HepG2 (cell line): ENCODE measurements around the gene JPH2. TPM values are rescaled to one million over a fixed set of nuclear protein-coding genes. Genes with fewer than 3 reads are reported as not detected.

Source experiments
- ATAC-seq: fragments of 200-7000 bp; cut with Tn5 transposase; 3 replicates; pipeline ENCODE4 v1.9.1; 2020; ENCODE audit warnings: mild to moderate bottlenecking, moderate library complexity
- BruUV-seq: library from RNA; stranded (reverse); fragments of 400-500 nt; replicated peaks from 2 replicates; lab custom pipeline; 2021; lab: Mats Ljungman, UMichigan
- CTCF ChIA-PET: fragments of 300-600 bp; formaldehyde crosslinking; extraction: SDS; loops from one replicate; lab custom pipeline; 2021; ENCODE audit warnings: low total read pairs, inconsistent platforms, low intra/inter-chr PET ratio; lab: Yijun Ruan, JAX
- POLR2A ChIA-PET: fragments of 350-600 bp; sonication (Branson Sonifier 250); formaldehyde crosslinking; loops from one replicate; lab custom pipeline; 2020; ENCODE audit warnings: antibody characterized with exemption, inconsistent platforms; lab: Yijun Ruan, JAX
- DNase-seq: peaks from one replicate; pipeline ENCODE4 v3.0.0-alpha.2; 2015; ENCODE audit warnings: low spot score
- FAIRE-seq: peaks from 3 replicates; lab custom pipeline; 2011; peaks lifted over from hg19 to GRCh38; lab: Jason Lieb, UNC
- H2AFZ ChIP-seq: one replicate; pipeline ENCODE4 v1.6.1; 2011; ENCODE audit warnings: low read length, inconsistent platforms
- H3K27ac ChIP-seq: fragments of 300-600 bp; 3 replicates; pipeline ENCODE4 v1.8.0; 2011; ENCODE audit warnings: mixed run types, mild to moderate bottlenecking, mixed read lengths, low read length, inconsistent platforms; ENCODE audit not compliant: insufficient read depth; ENCODE audit errors: extremely low read length
- H3K27me3 ChIP-seq, 2 experiments: fragments of 200-600 bp in 1 of 2; 2 replicates in 1 of 2; 3 replicates in 1 of 2; pipeline versions ENCODE4 v1.6.0 to v1.8.0; 2011; ENCODE audit warnings: low read length in 2 of 2, mild to moderate bottlenecking in 2 of 2, moderate library complexity in 2 of 2, inconsistent platforms in 1 of 2; ENCODE audit not compliant: insufficient read depth in 2 of 2, control insufficient read depth in 1 of 2
- H3K36me3 ChIP-seq, 2 experiments: fragments of 200-600 bp in 1 of 2; replicated peaks in 1 of 2; 2 replicates in 1 of 2; 3 replicates in 1 of 2; pipeline versions ENCODE4 v1.5.1 to v1.8.0; 2011; ENCODE audit warnings: low read length in 2 of 2, inconsistent platforms in 1 of 2; ENCODE audit not compliant: insufficient read depth in 2 of 2, control insufficient read depth in 1 of 2
- H3K4me1 ChIP-seq: 2 replicates; pipeline ENCODE4 v1.5.1; 2012; ENCODE audit warnings: low read length, inconsistent platforms; ENCODE audit not compliant: insufficient read depth
- H3K4me2 ChIP-seq: 2 replicates; pipeline ENCODE4 v1.6.0; 2011; ENCODE audit warnings: low read depth, low read length, inconsistent platforms
- H3K4me3 ChIP-seq, 3 experiments: fragments of 200-600 bp in 1 of 3; sonication (generic), shearing (Covaris generic) in 1 of 3; replicated peaks in 1 of 3; 2 replicates each; pipeline ENCODE4 v1.5.1; 2011 to 2016; ENCODE audit warnings: low read length in 3 of 3, inconsistent platforms in 2 of 3, low read depth in 2 of 3, mild to moderate bottlenecking in 2 of 3, control low read depth in 1 of 3, mixed read lengths in 1 of 3; ENCODE audit not compliant: insufficient read depth in 1 of 3
- H3K79me2 ChIP-seq: one replicate; pipeline ENCODE4 v1.6.1; 2011; ENCODE audit warnings: low read length, inconsistent platforms; ENCODE audit not compliant: insufficient read depth
- H3K9ac ChIP-seq: 2 replicates; pipeline ENCODE4 v1.6.0; 2011; ENCODE audit warnings: mild to moderate bottlenecking, low read depth, low read length, inconsistent platforms; ENCODE audit not compliant: insufficient read depth
- H3K9me3 ChIP-seq: 2 replicates; pipeline ENCODE4 v1.5.1; 2012; ENCODE audit warnings: mild to moderate bottlenecking, low read length
- H4K20me1 ChIP-seq: 2 replicates; pipeline ENCODE4 v1.6.0; 2011; ENCODE audit warnings: inconsistent platforms, mild to moderate bottlenecking, low read length, moderate library complexity; ENCODE audit not compliant: insufficient read depth
- BATF2 ChIP-seq: sonication (generic); formaldehyde crosslinking; IDR thresholded peaks from 2 replicates; pipeline ENCODE4 v1.8.0; 2022; ENCODE audit warnings: mild to moderate bottlenecking, missing genetic modification reagents, moderate library complexity
- CBX2 ChIP-seq, 2 experiments: fragments of 200-600 bp in 1 of 2; sonication (generic); formaldehyde crosslinking in 1 of 2; IDR thresholded peaks; 2 replicates each; pipeline versions ENCODE4 v1.7.0 to v1.8.1; 2018 to 2022; ENCODE audit warnings: low read depth in 2 of 2, low read length in 1 of 2, mild to moderate bottlenecking in 1 of 2, missing genetic modification reagents in 1 of 2
- GTF2F1 ChIP-seq: fragments of 150-350 bp; IDR thresholded peaks from 2 replicates; pipeline ENCODE4 v1.6.1; 2014; ENCODE audit warnings: low read length
- HDAC2 ChIP-seq: sonication (generic); formaldehyde crosslinking; IDR thresholded peaks from 2 replicates; pipeline ENCODE4 v1.4.0; 2020; ENCODE audit warnings: missing genetic modification reagents
- MAF1 ChIP-seq: sonication (generic); formaldehyde crosslinking; IDR thresholded peaks from 2 replicates; pipeline ENCODE4 v1.5.0; 2020; ENCODE audit warnings: missing genetic modification reagents, borderline replicate concordance
- PRDM10 ChIP-seq: sonication (generic); formaldehyde crosslinking; IDR thresholded peaks from 2 replicates; pipeline ENCODE4 v1.4.0; 2020; ENCODE audit warnings: low read depth, missing genetic modification reagents
- RNF2 ChIP-seq: fragments of 450-650 bp; conservative IDR thresholded peaks from 2 replicates; pipeline ENCODE4 v1.6.1; 2016; ENCODE audit warnings: low read depth
- YEATS2 ChIP-seq: sonication (generic); formaldehyde crosslinking; IDR thresholded peaks from 2 replicates; pipeline ENCODE4 v1.4.0; 2020; ENCODE audit warnings: missing genetic modification reagents, borderline replicate concordance
- YY1 ChIP-seq: IDR thresholded peaks from 2 replicates; pipeline ENCODE4 v1.6.1; 2011; ENCODE audit warnings: low read length, low read depth, moderate library complexity, mild to moderate bottlenecking; ENCODE audit not compliant: insufficient read depth, insufficient replicate concordance
- ZNF235 ChIP-seq: sonication (generic); formaldehyde crosslinking; IDR thresholded peaks from 2 replicates; pipeline ENCODE4 v1.8.1; 2023; ENCODE audit warnings: mild to moderate bottlenecking, missing genetic modification reagents, borderline replicate concordance
- ZNF562 ChIP-seq: sonication (generic); formaldehyde crosslinking; IDR thresholded peaks from 2 replicates; pipeline ENCODE4 v1.8.0; 2022; ENCODE audit warnings: missing genetic modification reagents, borderline replicate concordance
- ZNF710 ChIP-seq: sonication (generic); formaldehyde crosslinking; IDR thresholded peaks from 2 replicates; pipeline ENCODE4 v1.5.0; 2020; ENCODE audit warnings: mild to moderate bottlenecking, missing genetic modification reagents, borderline replicate concordance
- WGBS: methylation state at CpG from one replicate; pipeline ENCODE4 v1.1.6; 2017; ENCODE audit warnings: low lambda C conversion rate; 5-methylcytosine and 5-hydroxymethylcytosine counted together
- in situ Hi-C: cut with HindIII; loops from 2 replicates; pipeline ENCODE4 v1.10.0; 2017; ENCODE audit warnings: low pct_unique_long_range_greater_than_20kb; ENCODE audit not compliant: extremely low pct_ligation_motif_present
- intact Hi-C: fragments of 100-400 bp; cut with micrococcal nuclease; formaldehyde crosslinking; loops from one replicate; pipeline ENCODE4 v1.10.0; 2022; ENCODE audit not compliant: unreplicated experiment
- polyA plus RNA-seq, 8 experiments: library from polyadenylated mRNA; depleted of rRNA in 3 of 8; stranded (reverse) in 7 of 8; unstranded in 1 of 8; fragments of >200 nt; fragmentation: Illumina TruSeq in 4 of 8; extraction: Trizol in 4 of 8; gene quantifications; 2 replicates each; pipeline versions ENCODE4 v1.2.1 to v1.2.3, GENCODE V29; 2011 to 2016; ENCODE audit warnings: low read depth in 4 of 8, missing spikeins in 1 of 8, mixed read lengths in 1 of 8; ENCODE audit not compliant: insufficient read depth in 1 of 8
- total RNA-seq, 5 experiments: library from RNA; depleted of rRNA; stranded (reverse); fragments of >200 nt; fragmentation: Illumina TruSeq; extraction: Trizol; gene quantifications; 2 replicates each; pipeline ENCODE4 v1.2.3, GENCODE V29; 2016; ENCODE audit warnings: low read depth in 1 of 5
- TF ChIP-seq, protein P1 (sequence below): sonication (generic); formaldehyde crosslinking; IDR thresholded peaks from 2 replicates; pipeline ENCODE4 v1.5.0; 2020; ENCODE audit warnings: missing genetic modification reagents
- TF ChIP-seq, protein P2 (sequence below): sonication (generic); formaldehyde crosslinking; IDR thresholded peaks from 2 replicates; pipeline ENCODE4 v1.8.0; 2022; ENCODE audit warnings: mild to moderate bottlenecking, missing genetic modification reagents

Gene JPH2
- total and polyA plus RNA-seq, 2 of the 13 experiments (the other 11 are each of a cell fraction or from before 2014, with no cell fraction given) = 0.42 TPM; not detected in 1

GRCh38 chr20:44153636-44154043 is 33.3 kb downstream of the JPH2 start:
- no TSS peak for BruUV-seq
- no peak overlapping the region for H3K9ac ChIP-seq
- H3K4me1 ChIP-seq = no peaks in the 10 kb centered on the region
- H3K36me3 ChIP-seq = no peaks in the 10 kb centered on the region
- DNase-seq (no peak), FAIRE-seq (no peak), ATAC-seq (no peak)
- peaks cover 2 to 27% of the 10 kb centered on the region in 2 experiments; a peak in 3 of 5 replicates for H3K27me3 ChIP-seq
- no peak overlapping the region for H3K4me2 ChIP-seq
- in situ Hi-C loops = no loop called here
- ChIA-PET POLR2A (no interaction called here), CTCF (no interaction called here)
- H3K9me3 ChIP-seq = no peaks in the 10 kb centered on the region
- H3K79me2 ChIP-seq = no peaks in the 10 kb centered on the region
- intact Hi-C loops = no loop called here
- H4K20me1 ChIP-seq = no peaks in the 10 kb centered on the region
- H3K4me3 ChIP-seq = no peak overlapping the region
- no peak overlapping the region for H2AFZ ChIP-seq
- no peak overlapping the region for H3K27ac ChIP-seq
- 18% methylated on average over 6 of the region's 6 CpGs for WGBS
- no peak for TF ChIP-seq BATF2 (CRISPR knock-in tag)
- no peak for TF ChIP-seq HDAC2 (CRISPR knock-in tag)
- no peak for TF ChIP-seq GTF2F1
- TF ChIP-seq ZNF235 (CRISPR knock-in tag) = no peak
- no peak for TF ChIP-seq PRDM10 (CRISPR knock-in tag)
- no peak for TF ChIP-seq YY1
- no peak for TF ChIP-seq CBX2 (IDR thresholded peaks at IDR 0.05; ENCODE audit: low read depth, low read length)
- no peak for TF ChIP-seq CBX2 (CRISPR knock-in tag; IDR thresholded peaks at IDR 0.05; ENCODE audit: low read depth)
- TF ChIP-seq, protein P1, sequence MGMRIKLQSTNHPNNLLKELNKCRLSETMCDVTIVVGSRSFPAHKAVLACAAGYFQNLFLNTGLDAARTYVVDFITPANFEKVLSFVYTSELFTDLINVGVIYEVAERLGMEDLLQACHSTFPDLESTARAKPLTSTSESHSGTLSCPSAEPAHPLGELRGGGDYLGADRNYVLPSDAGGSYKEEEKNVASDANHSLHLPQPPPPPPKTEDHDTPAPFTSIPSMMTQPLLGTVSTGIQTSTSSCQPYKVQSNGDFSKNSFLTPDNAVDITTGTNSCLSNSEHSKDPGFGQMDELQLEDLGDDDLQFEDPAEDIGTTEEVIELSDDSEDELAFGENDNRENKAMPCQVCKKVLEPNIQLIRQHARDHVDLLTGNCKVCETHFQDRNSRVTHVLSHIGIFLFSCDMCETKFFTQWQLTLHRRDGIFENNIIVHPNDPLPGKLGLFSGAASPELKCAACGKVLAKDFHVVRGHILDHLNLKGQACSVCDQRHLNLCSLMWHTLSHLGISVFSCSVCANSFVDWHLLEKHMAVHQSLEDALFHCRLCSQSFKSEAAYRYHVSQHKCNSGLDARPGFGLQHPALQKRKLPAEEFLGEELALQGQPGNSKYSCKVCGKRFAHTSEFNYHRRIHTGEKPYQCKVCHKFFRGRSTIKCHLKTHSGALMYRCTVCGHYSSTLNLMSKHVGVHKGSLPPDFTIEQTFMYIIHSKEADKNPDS (CRISPR knock-in tag) = no peak
- TF ChIP-seq, protein P2, sequence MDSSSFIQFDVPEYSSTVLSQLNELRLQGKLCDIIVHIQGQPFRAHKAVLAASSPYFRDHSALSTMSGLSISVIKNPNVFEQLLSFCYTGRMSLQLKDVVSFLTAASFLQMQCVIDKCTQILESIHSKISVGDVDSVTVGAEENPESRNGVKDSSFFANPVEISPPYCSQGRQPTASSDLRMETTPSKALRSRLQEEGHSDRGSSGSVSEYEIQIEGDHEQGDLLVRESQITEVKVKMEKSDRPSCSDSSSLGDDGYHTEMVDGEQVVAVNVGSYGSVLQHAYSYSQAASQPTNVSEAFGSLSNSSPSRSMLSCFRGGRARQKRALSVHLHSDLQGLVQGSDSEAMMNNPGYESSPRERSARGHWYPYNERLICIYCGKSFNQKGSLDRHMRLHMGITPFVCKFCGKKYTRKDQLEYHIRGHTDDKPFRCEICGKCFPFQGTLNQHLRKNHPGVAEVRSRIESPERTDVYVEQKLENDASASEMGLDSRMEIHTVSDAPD (CRISPR knock-in tag) = no peak
- TF ChIP-seq MAF1 (CRISPR knock-in tag) = no peak
- no peak for TF ChIP-seq ZNF710 (CRISPR knock-in tag)
- no peak for TF ChIP-seq YEATS2 (CRISPR knock-in tag)
- no peak for TF ChIP-seq ZNF562
- no peak for TF ChIP-seq RNF2
